ENCODE results near the gene SGIP1.

DNA sequence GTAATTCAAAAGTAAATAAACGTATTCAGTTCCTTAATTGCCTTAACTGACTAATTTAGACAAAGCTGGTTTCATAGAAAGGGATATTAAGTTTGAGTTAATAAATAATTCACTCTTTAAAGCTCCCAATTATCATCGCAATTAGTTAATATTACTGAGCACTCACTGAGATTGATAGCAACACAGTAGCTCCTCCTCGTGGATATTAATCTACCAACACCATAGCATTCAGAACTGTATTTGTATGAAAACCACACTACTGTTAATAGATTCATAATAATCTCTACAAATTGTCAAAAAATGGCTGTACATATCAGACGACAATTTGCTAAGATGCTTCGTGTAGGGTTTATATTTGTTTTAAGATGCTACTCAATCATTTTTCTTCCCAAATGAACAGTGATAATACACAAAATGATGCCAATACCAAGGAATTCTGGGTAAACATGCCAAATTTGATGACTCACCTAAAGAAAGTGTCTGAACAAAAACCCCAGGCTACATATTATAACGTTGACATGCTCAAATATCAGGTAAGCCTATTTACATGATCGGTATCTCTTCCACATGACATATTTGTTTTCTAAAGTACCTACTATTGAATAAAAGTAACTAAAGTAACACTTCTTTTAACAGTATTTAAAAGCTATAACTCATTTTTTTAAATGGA lies 199.5 kb downstream of the SGIP1 start:
- TF ChIP-seq, protein P1, sequence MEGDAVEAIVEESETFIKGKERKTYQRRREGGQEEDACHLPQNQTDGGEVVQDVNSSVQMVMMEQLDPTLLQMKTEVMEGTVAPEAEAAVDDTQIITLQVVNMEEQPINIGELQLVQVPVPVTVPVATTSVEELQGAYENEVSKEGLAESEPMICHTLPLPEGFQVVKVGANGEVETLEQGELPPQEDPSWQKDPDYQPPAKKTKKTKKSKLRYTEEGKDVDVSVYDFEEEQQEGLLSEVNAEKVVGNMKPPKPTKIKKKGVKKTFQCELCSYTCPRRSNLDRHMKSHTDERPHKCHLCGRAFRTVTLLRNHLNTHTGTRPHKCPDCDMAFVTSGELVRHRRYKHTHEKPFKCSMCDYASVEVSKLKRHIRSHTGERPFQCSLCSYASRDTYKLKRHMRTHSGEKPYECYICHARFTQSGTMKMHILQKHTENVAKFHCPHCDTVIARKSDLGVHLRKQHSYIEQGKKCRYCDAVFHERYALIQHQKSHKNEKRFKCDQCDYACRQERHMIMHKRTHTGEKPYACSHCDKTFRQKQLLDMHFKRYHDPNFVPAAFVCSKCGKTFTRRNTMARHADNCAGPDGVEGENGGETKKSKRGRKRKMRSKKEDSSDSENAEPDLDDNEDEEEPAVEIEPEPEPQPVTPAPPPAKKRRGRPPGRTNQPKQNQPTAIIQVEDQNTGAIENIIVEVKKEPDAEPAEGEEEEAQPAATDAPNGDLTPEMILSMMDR (IDR thresholded peaks at IDR 0.05; ENCODE audit: control extremely low read depth in 1 of 3, insufficient read depth in 1 of 3, low read depth in 1 of 3, low read length in 3 of 3) = no peak
- TF ChIP-seq CEBPB (IDR thresholded peaks at IDR 0.05; ENCODE audit: low read depth, low read length) (no peak), EZH2 (IDR thresholded peaks at IDR 0.05; ENCODE audit: low read depth, low read length, severe bottlenecking) (no peak), RXRA (IDR thresholded peaks at IDR 0.05; ENCODE audit: insufficient read depth, low read depth, low read length) (no peak), POLR2AphosphoS5 (IDR thresholded peaks at IDR 0.05; ENCODE audit: low read depth, low read length) (no peak)
